Left ventricle myocardium inferior (tissue), 1 donor: ENCODE data around the gene HMGXB3. TPM values are rescaled to one million over a fixed set of nuclear protein-coding genes. Genes with fewer than 3 reads are reported as not detected.
"Not testable (repeated sequence)": the region's sequence is repeated elsewhere in the genome, so short reads cannot be mapped to it uniquely, and the experiment has no call there.

Source experiments
- DNase-seq: peaks from one replicate; pipeline ENCODE4 v3.0.0-alpha.2; 2020
- H3K27ac ChIP-seq: fragments of 200-600 bp; replicated peaks from 2 replicates; pipeline ENCODE4 v1.8.0; 2021
- H3K27me3 ChIP-seq: fragments of 200-600 bp; 2 replicates; pipeline ENCODE4 v1.8.0; 2021; ENCODE audit warnings: low read depth
- H3K36me3 ChIP-seq: fragments of 200-600 bp; 2 replicates; pipeline ENCODE4 v1.8.0; 2021
- H3K4me1 ChIP-seq: fragments of 200-600 bp; 2 replicates; pipeline ENCODE4 v1.8.0; 2021
- H3K4me3 ChIP-seq: fragments of 200-600 bp; 2 replicates; pipeline ENCODE4 v1.8.0; 2021; ENCODE audit warnings: mild to moderate bottlenecking, moderate library complexity
- H3K9me3 ChIP-seq: fragments of 200-600 bp; replicated peaks from 2 replicates; pipeline ENCODE4 v1.8.0; 2021
- intact Hi-C: fragments of 100-400 bp; cut with micrococcal nuclease; formaldehyde crosslinking; loops from one replicate; pipeline ENCODE4 v1.11.0; 2022
- total RNA-seq: library from RNA; stranded (reverse); fragmentation: NEBNext Ultra II Directional; extraction: Animal tissue kit (Norgen Biotek cat#: 25700); gene quantifications from one replicate; pipeline ENCODE4 v1.2.1, GENCODE V29; 2021
- TF ChIP-seq, protein P1 (sequence below): fragments of 200-600 bp; IDR thresholded peaks from 2 replicates; pipeline ENCODE4 v1.8.0; 2021; ENCODE audit warnings: antibody characterized with exemption, mild to moderate bottlenecking, borderline replicate concordance
- donor health status: DM: no; HTN: yes; CAD: no; lungs with severe emphysema.

HMGXB3 gene
- total RNA-seq, 1 donor from 2014 or later: 14.7 TPM

DNA sequence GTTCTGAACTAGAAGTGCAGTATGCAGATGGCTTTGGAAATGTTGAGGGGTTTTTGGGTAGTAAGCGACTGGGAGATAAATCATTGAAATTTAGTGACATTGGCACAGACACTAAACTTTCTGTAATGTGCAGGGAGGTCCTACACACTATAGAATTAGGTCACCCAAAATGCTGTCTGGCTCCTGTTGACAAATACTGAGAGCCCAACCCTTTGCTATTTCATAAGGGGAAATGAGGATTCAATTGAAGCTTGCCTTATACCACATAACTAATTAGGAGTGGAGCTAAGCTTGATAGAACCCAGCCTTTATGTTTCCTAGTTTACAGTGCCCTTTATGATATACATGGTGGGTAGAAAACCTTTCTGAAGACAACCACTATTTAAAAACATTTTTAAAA, 22.6 kb downstream of the HMGXB3 start:
- TF ChIP-seq, protein P1, sequence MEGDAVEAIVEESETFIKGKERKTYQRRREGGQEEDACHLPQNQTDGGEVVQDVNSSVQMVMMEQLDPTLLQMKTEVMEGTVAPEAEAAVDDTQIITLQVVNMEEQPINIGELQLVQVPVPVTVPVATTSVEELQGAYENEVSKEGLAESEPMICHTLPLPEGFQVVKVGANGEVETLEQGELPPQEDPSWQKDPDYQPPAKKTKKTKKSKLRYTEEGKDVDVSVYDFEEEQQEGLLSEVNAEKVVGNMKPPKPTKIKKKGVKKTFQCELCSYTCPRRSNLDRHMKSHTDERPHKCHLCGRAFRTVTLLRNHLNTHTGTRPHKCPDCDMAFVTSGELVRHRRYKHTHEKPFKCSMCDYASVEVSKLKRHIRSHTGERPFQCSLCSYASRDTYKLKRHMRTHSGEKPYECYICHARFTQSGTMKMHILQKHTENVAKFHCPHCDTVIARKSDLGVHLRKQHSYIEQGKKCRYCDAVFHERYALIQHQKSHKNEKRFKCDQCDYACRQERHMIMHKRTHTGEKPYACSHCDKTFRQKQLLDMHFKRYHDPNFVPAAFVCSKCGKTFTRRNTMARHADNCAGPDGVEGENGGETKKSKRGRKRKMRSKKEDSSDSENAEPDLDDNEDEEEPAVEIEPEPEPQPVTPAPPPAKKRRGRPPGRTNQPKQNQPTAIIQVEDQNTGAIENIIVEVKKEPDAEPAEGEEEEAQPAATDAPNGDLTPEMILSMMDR: no peak

GRCh38 chr5:150024346-150024984, 23.9 kb downstream of the HMGXB3 start:
- peak overlapping the region; percentile 86 for H3K27ac ChIP-seq
- TF ChIP-seq, protein P1: peak; percentile 45
- H3K4me3 ChIP-seq: peak overlapping the region; percentile 9
- no peak for DNase-seq
- intact Hi-C loops: loop anchor here (10.0 kb wide), 1 partner anchor 190 kb away; no protein-coding TSS in a partner anchor
- peaks cover 79% of the 10 kb centered on the region for H3K36me3 ChIP-seq
- H3K4me1 ChIP-seq: peaks cover 60% of the 10 kb centered on the region
- H3K27me3 ChIP-seq: no peaks in the 10 kb centered on the region
- no peaks in the 10 kb centered on the region for H3K9me3 ChIP-seq

More for the DNA sequence above, 22.6 kb downstream of the HMGXB3 start:
- Histone ChIP-seq H3K36me3 (peaks cover 82% of the 10 kb centered on the region), H3K4me1 (peaks cover 60% of the 10 kb centered on the region), H3K27ac (peak overlapping the region; percentile 86), H3K4me3 (no peak overlapping the region), H3K9me3 (no peaks in the 10 kb centered on the region), H3K27me3 (no peaks in the 10 kb centered on the region)
- DNase-seq: no peak
- intact Hi-C loops: loop anchor here (10.0 kb wide), 1 partner anchor 192 kb away; no protein-coding TSS in a partner anchor

DNA sequence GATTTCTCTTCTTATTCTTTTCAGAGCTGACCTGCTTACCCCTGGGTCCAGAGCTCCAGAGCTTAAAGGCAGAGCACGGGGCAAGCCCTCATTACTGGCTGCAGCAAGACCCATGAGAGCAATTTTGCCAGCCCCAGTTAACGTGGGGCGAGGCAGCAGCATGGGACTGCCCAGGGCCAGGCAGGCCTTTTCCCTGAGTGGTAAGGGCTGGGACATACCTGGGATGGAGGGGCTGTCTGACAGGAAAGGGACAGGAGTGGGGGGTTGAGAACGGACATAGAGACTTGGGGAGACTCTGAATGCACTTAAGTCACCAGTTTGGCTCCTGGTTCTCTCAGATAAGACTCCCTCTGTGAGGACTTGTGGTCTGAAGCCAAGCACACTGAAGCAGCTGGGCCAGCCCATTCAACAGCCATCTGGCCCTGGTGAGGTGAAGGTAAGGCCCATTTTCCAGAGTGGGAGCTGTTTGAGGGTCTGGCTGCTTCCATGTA, 26.2 kb downstream of the HMGXB3 start:
- H3K27ac ChIP-seq: no peak overlapping the region
- intact Hi-C loops: loop anchor here (10.0 kb wide), 1 partner anchor 188 kb away; no protein-coding TSS in a partner anchor

GRCh38 chr5:150028047-150028446, 27.5 kb downstream of the HMGXB3 start:
- DNase-seq, H3K9me3 ChIP-seq, H3K27ac ChIP-seq, H3K4me3 ChIP-seq, H3K27me3 ChIP-seq: not testable (repeated sequence)
- H3K36me3 ChIP-seq: peaks cover 92% of the 10 kb centered on the region
- intact Hi-C loops: loop anchor here (10.0 kb wide), 1 partner anchor 187 kb away; no protein-coding TSS in a partner anchor
- peaks cover 43% of the 10 kb centered on the region for H3K4me1 ChIP-seq

More for the DNA sequence above, 26.2 kb downstream of the HMGXB3 start:
- Histone ChIP-seq H3K27me3 (no peaks in the 10 kb centered on the region), H3K9me3 (no peaks in the 10 kb centered on the region), H3K4me1 (peaks cover 55% of the 10 kb centered on the region), H3K36me3 (peaks cover 79% of the 10 kb centered on the region), H3K4me3 (no peak overlapping the region)
- DNase-seq: no peak
- TF ChIP-seq, protein P1: no peak

GRCh38 chr5:150033334-150033733, 32.8 kb downstream of the HMGXB3 start:
- Histone ChIP-seq H3K4me1 (peaks cover 31% of the 10 kb centered on the region), H3K27me3 (no peaks in the 10 kb centered on the region), H3K4me3 (no peak overlapping the region), H3K36me3 (peaks cover 97% of the 10 kb centered on the region), H3K27ac (no peak overlapping the region), H3K9me3 (no peaks in the 10 kb centered on the region)
- TF ChIP-seq, protein P1: no peak
- DNase-seq: no peak
- intact Hi-C loops: no loop called here

DNA sequence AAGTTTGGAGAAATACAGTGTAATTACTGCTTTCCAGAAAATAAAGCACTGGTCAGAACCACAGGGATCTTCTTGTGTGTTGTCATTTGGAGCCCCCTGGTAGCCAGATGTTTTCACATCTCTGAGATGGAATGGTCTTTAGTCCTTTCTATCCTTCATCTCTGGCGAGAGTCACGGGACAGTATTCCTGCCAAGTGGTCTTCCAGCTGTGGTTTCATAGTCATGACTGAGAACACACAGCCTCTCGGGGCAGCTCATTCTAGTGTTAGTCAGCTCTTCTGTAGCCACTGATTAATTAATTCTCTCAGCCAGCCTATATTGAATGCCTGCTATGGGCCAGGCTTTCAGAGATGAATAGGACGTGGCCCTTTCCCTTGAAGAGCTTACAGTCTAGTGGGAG, 34.1 kb downstream of the HMGXB3 start:
- no peak for DNase-seq
- H3K9me3 ChIP-seq: no peaks in the 10 kb centered on the region
- H3K4me1 ChIP-seq: peaks cover 34% of the 10 kb centered on the region
- intact Hi-C loops: no loop called here
- peaks cover 96% of the 10 kb centered on the region for H3K36me3 ChIP-seq
- TF ChIP-seq, protein P1: no peak
- H3K27me3 ChIP-seq: no peaks in the 10 kb centered on the region
- no peak overlapping the region for H3K4me3 ChIP-seq
- H3K27ac ChIP-seq: no peak overlapping the region
